ENCODE results near the gene CCDC195.

CCDC195 gene

DNA sequence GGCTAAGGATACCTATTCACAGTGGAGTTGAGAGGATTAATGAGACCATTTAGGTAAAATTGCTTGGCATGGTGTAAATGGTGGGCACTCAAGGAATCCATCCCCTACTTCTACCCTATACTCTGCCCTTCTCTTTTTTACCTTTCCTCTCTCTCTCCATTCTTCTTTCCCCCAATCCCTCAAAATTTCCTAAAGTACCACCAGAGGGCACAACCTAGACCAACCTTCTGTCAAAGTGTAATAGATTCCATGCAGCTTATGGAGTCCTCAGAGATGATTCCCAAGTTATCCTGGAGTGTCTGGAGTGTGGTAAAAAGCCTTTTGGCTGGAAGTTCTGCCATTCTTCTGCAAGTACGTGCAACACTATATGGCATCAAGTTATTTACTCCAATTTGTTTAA, 33.0 kb upstream of the CCDC195 start:
- TF ChIP-seq, protein P1, sequence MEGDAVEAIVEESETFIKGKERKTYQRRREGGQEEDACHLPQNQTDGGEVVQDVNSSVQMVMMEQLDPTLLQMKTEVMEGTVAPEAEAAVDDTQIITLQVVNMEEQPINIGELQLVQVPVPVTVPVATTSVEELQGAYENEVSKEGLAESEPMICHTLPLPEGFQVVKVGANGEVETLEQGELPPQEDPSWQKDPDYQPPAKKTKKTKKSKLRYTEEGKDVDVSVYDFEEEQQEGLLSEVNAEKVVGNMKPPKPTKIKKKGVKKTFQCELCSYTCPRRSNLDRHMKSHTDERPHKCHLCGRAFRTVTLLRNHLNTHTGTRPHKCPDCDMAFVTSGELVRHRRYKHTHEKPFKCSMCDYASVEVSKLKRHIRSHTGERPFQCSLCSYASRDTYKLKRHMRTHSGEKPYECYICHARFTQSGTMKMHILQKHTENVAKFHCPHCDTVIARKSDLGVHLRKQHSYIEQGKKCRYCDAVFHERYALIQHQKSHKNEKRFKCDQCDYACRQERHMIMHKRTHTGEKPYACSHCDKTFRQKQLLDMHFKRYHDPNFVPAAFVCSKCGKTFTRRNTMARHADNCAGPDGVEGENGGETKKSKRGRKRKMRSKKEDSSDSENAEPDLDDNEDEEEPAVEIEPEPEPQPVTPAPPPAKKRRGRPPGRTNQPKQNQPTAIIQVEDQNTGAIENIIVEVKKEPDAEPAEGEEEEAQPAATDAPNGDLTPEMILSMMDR (IDR thresholded peaks at IDR 0.05), result no peak
- Histone ChIP-seq H3K27ac (no peak overlapping the region), H3K4me1 (peaks cover 0 to 6% (median 4%) of the 10 kb centered on the region in 4 donors), H3K9me3 (no peaks in the 10 kb centered on the region), H3K36me3 (no peaks in the 10 kb centered on the region), H3K27me3 (no peaks in the 10 kb centered on the region), H3K4me3 (no peak overlapping the region)
- intact Hi-C loops (cut with DNase I; ENCODE audit: low total_unique reads), result no loop called here
- DNase-seq, result no peak

DNA sequence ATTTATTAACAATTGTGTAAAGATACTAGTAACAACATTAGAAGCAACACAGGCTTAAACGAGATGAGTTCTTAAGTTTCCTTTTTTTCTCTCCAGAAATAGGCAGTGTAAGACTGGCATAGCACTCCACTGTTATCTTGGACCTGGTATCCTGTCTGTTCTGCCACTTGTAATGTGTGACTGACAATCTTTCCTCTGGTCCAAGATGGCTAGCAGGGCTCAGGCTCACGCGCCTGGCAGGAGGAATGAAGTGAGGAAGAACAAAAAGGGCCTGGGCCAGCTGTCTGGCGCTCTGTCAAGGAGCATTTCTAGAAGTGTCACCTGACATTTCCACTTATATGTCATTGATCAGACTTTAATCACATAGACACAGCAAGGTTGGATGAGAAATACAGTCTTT, 31.6 kb upstream of the CCDC195 start:
- no peaks in the 10 kb centered on the region for H3K27me3 ChIP-seq
- no peaks in the 10 kb centered on the region for H3K9me3 ChIP-seq
- H3K4me1 ChIP-seq, result no peaks in the 10 kb centered on the region
- DNase-seq, result no peak
- H3K36me3 ChIP-seq, result no peaks in the 10 kb centered on the region
- H3K27ac ChIP-seq, result no peak overlapping the region
- intact Hi-C loops (cut with DNase I; ENCODE audit: low total_unique reads), result no loop called here
- TF ChIP-seq, protein P1 (IDR thresholded peaks at IDR 0.05), result no peak
- no peak overlapping the region for H3K4me3 ChIP-seq

DNA sequence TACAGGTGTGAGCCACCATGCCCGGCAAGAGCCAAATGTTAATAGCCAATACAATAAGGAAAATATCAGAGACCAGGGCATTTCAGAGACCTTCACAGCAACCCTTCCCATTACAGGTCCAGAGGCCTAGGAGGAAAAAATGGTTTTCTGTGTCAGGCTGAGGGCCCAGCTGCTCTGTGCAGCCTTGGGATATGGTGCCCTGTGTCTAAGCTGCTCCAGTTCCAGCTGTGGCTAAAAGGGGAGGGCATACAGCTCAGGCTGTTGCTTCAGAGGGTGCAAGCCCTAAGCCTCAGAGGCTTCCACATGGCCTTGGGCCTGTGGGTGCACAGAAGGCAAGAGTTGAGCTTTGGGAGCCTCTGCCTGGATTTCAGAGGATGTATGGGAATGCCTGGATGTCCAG, 20.1 kb upstream of the CCDC195 start:
- no peaks in the 10 kb centered on the region for H3K36me3 ChIP-seq
- intact Hi-C loops (cut with DNase I; ENCODE audit: low total_unique reads), result no loop called here
- H3K27ac ChIP-seq, result no peak overlapping the region

DNA sequence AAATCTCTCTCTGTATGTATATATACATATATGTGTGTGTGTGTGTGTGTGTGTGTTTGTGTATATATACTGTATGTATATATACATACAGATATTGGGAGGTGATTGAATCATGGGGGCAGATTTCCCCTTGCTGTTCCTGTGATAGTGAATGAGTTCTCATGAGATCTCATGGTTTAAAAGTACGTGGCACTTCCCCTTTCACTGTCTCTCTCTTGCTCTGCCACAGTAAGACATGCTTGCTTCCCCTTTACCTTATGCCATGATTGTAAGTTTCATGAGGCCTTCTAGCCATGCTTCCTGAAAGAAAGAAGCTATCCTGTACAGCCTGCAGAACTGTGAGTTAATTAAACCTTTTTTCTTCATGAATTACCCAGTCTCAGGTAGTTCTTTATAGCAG, 18.8 kb upstream of the CCDC195 start:
- no peaks in the 10 kb centered on the region for H3K36me3 ChIP-seq

More for the DNA sequence above, 20.1 kb upstream of the CCDC195 start:
- no peak overlapping the region for H3K4me3 ChIP-seq
- TF ChIP-seq, protein P1 (IDR thresholded peaks at IDR 0.05), result no peak
- peaks cover 0 to 5% (median 0%) of the 10 kb centered on the region in 3 donors for H3K9me3 ChIP-seq
- no peak for DNase-seq
- no peaks in the 10 kb centered on the region for H3K4me1 ChIP-seq
- H3K27me3 ChIP-seq, result no peaks in the 10 kb centered on the region

DNA sequence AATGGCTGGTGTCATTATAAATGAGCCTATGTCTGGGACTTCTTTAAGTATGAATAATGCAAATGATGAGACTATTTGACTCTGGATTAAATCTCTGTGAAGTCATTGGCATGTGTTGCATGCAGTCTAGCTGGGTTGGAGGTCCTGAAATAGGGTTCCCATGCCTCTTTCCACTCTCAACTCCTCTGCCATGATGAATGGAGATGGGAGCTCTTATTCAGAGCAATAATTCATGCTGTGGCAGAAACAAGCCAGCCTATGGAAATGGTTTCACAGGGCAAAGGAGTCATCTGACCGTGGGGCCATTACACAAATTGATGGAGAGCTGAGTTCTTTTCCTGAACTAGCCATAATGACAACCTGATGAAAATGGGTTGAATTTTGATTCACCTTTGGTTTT, 15.5 kb upstream of the CCDC195 start:
- H3K27ac ChIP-seq, result no peak overlapping the region
- intact Hi-C loops (cut with DNase I; ENCODE audit: low total_unique reads), result no loop called here
- no peaks in the 10 kb centered on the region for H3K36me3 ChIP-seq
- TF ChIP-seq, protein P1 (IDR thresholded peaks at IDR 0.05), result no peak
- peaks cover 0 to 7% (median 5%) of the 10 kb centered on the region in 3 donors for H3K9me3 ChIP-seq
- no peak overlapping the region for H3K4me3 ChIP-seq
- H3K27me3 ChIP-seq, result no peaks in the 10 kb centered on the region
- no peak for DNase-seq
- H3K4me1 ChIP-seq, result no peaks in the 10 kb centered on the region

More for the DNA sequence above, 18.8 kb upstream of the CCDC195 start:
- H3K4me3 ChIP-seq, result no peak overlapping the region
- H3K9me3 ChIP-seq, result peaks cover 0 to 5% (median 0%) of the 10 kb centered on the region in 3 donors
- no peaks in the 10 kb centered on the region for H3K27me3 ChIP-seq
- DNase-seq, result no peak
- H3K27ac ChIP-seq, result no peak overlapping the region
- no peaks in the 10 kb centered on the region for H3K4me1 ChIP-seq
- TF ChIP-seq, protein P1 (IDR thresholded peaks at IDR 0.05), result no peak
- intact Hi-C loops (cut with DNase I; ENCODE audit: low total_unique reads), result no loop called here

DNA sequence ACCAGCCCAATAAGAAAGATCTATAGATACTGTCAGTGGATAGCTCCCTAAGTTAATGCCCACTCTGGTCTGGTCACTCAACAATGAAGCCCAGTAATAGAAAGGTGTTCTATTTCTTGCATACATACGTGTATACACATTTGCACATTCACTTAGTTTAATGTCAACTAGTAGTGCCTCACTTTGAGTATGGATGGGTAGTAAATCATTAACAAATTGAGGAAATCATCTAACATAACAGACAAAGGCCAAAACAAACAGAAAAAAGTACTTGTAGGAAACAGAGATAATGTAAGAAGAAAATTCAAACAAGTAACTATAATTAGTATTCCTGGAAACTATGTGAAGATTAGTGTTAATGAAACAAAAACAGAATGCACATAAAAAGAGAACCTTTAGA, 13.3 kb upstream of the CCDC195 start:
- Histone ChIP-seq H3K4me1 (no peaks in the 10 kb centered on the region), H3K4me3 (no peak overlapping the region), H3K9me3 (peaks cover 0 to 7% (median 0%) of the 10 kb centered on the region in 3 donors), H3K27me3 (no peaks in the 10 kb centered on the region), H3K27ac (no peak overlapping the region), H3K36me3 (no peaks in the 10 kb centered on the region)
- intact Hi-C loops (cut with DNase I; ENCODE audit: low total_unique reads), result no loop called here
- no peak for DNase-seq
- TF ChIP-seq, protein P1 (IDR thresholded peaks at IDR 0.05), result no peak
